GM12875 (cell line): ENCODE results near the gene PPP6R2.

Source experiments
- H3K4me3 ChIP-seq: one replicate; pipeline ENCODE4 v1.5.1; 2011; ENCODE audit warnings: low read depth, low read length, control low read depth
- CTCF ChIP-seq: IDR thresholded peaks from 2 replicates; pipeline ENCODE4 v1.5.1; 2011; ENCODE audit warnings: low read depth, mild to moderate bottlenecking, control low read depth, inconsistent platforms, low read length, moderate library complexity, borderline replicate concordance; ENCODE audit not compliant: insufficient read depth

PPP6R2 gene

GRCh38 chr22:50459016-50459415, 115.9 kb downstream of the PPP6R2 start:
- TF ChIP-seq CTCF: no peak
- no peak overlapping the region for H3K4me3 ChIP-seq

GRCh38 chr22:50459496-50460140, 116.5 kb downstream of the PPP6R2 start:
- TF ChIP-seq CTCF: no peak

GRCh38 chr22:50460938-50461337, 117.8 kb downstream of the PPP6R2 start:
- no peak for TF ChIP-seq CTCF
- no peak overlapping the region for H3K4me3 ChIP-seq

More at GRCh38 chr22:50459496-50460140, 116.5 kb downstream of the PPP6R2 start:
- H3K4me3 ChIP-seq: no peak overlapping the region

- H3K4me3 ChIP-seq: no peak overlapping the region
- TF ChIP-seq CTCF: no peak
Observed at GRCh38 chr22:50461536-50461935, 118.4 kb downstream of the PPP6R2 start.

- TF ChIP-seq CTCF: no peak
- H3K4me3 ChIP-seq: no peak overlapping the region
Observed at GRCh38 chr22:50461979-50462540, 118.9 kb downstream of the PPP6R2 start.

GRCh38 chr22:50463188-50463900, 120.2 kb downstream of the PPP6R2 start:
- no peak for TF ChIP-seq CTCF
- no peak overlapping the region for H3K4me3 ChIP-seq
